ENCODE measurements around the gene APEX2.
"Not testable (repeated sequence)": the region's sequence is repeated elsewhere in the genome, so short reads cannot be mapped to it uniquely, and the experiment has no call there.

The APEX2 gene

GRCh38 chrX:54999717-55000598 is at the start of gene APEX2:
TSS of gene APEX2 (plus strand) at chrX:55000363. CDS start at chrX:55000423, 60 bp downstream.
- peak; percentile 68 to 74 for DNase-seq

- DNase-seq: no peak
Measured at GRCh38 chrX:54950730-54951375, 49.3 kb upstream of the APEX2 start.

GRCh38 chrX:54961750-54962149 is 38.4 kb upstream of the APEX2 start:
- DNase-seq: no peak

GRCh38 chrX:54964766-54965497 is 35.2 kb upstream of the APEX2 start:
- DNase-seq: no peak

- DNase-seq: no peak
Measured at GRCh38 chrX:54977387-54977786, 22.8 kb upstream of the APEX2 start.

- no peak for DNase-seq
Measured at GRCh38 chrX:54978448-54978847, 21.7 kb upstream of the APEX2 start.

GRCh38 chrX:54979432-54979831 is 20.7 kb upstream of the APEX2 start:
- DNase-seq: no peak

- no peak for DNase-seq
Measured at GRCh38 chrX:54980334-54980733, 19.8 kb upstream of the APEX2 start.

- DNase-seq: not testable (repeated sequence)
Measured at GRCh38 chrX:54983306-54983705, 16.9 kb upstream of the APEX2 start.

- no peak for DNase-seq
Measured at GRCh38 chrX:54991706-54992105, 8.5 kb upstream of the APEX2 start.

- DNase-seq: no peak
Measured at GRCh38 chrX:54992911-54993622, 7.1 kb upstream of the APEX2 start.

- no peak for DNase-seq
Measured at GRCh38 chrX:54994099-54994498, 6.1 kb upstream of the APEX2 start, which contains the start of gene PFKFB1. TSS of gene PFKFB1 (minus strand) at chrX:54994188. CDS start at chrX:54994007, 181 bp downstream.

- no peak for DNase-seq
Measured at GRCh38 chrX:54994668-54995351, 5.4 kb upstream of the APEX2 start.

GRCh38 chrX:54995621-54996020 is 4.5 kb upstream of the APEX2 start:
- no peak for DNase-seq

GRCh38 chrX:55004231-55004630 is 4.1 kb downstream of the APEX2 start:
- no peak for DNase-seq

GRCh38 chrX:55005256-55005655 is 5.1 kb downstream of the APEX2 start:
- no peak for DNase-seq

- no peak for DNase-seq
Measured at GRCh38 chrX:55006827-55007621, 6.9 kb downstream of the APEX2 start.

GRCh38 chrX:55007656-55008055 is 7.5 kb downstream of the APEX2 start:
- DNase-seq: no peak

- DNase-seq: no peak
Measured at GRCh38 chrX:55008571-55009358, 8.6 kb downstream of the APEX2 start.

- no peak for DNase-seq
Measured at GRCh38 chrX:55011294-55011693, 11.1 kb downstream of the APEX2 start.
